ENCODE results near the gene C12orf75. TPM values are rescaled to one million over a fixed set of nuclear protein-coding genes. Genes with fewer than 3 reads are reported as not detected.

The C12orf75 gene
- total RNA-seq, 4 donors from 2014 or later: 1.9 to 5.8 (median 4.3) TPM

GRCh38 chr12:105378911-105379310 is 48.4 kb downstream of the C12orf75 start:
- DNase-seq: no peak
- H3K27me3 ChIP-seq: no peaks in the 10 kb centered on the region
- WGBS, 2 donors: 85 to 90% methylated on average over 7 of the region's 7 CpGs
- no peak overlapping the region for H3K4me3 ChIP-seq (replicated peaks in 1 of 3)
- intact Hi-C loops (cut with DNase I): loop anchor here (10.0 kb wide), 1 partner anchor 94 kb away; no protein-coding TSS in a partner anchor
- H3K36me3 ChIP-seq: no peaks in the 10 kb centered on the region
- H3K9me3 ChIP-seq: no peaks in the 10 kb centered on the region
- H3K4me1 ChIP-seq: peaks cover 3 to 5% of the 10 kb centered on the region in 2 donors
- TF ChIP-seq CTCF (IDR thresholded peaks at IDR 0.05) (no peak), POLR2A (IDR thresholded peaks at IDR 0.05) (no peak)
- no peak overlapping the region for H3K27ac ChIP-seq

- Histone ChIP-seq H3K9me3 (no peaks in the 10 kb centered on the region), H3K36me3 (no peaks in the 10 kb centered on the region), H3K27me3 (no peaks in the 10 kb centered on the region), H3K4me3 (replicated peaks in 1 of 3) (no peak overlapping the region), H3K27ac (no peak overlapping the region), H3K4me1 (peaks cover 3 to 5% of the 10 kb centered on the region in 2 donors)
- intact Hi-C loops (cut with DNase I): no loop called here
- no peak for DNase-seq
- TF ChIP-seq CTCF (IDR thresholded peaks at IDR 0.05) (peak; percentile 33 to 86 (median 75)), POLR2A (IDR thresholded peaks at IDR 0.05) (no peak)
- 20 to 23% methylated on average over 18 of the region's 18 CpGs for WGBS, 2 donors
Observed at GRCh38 chr12:105382771-105383622, 52.5 kb downstream of the C12orf75 start.

- TF ChIP-seq CTCF (IDR thresholded peaks at IDR 0.05) (no peak), POLR2A (IDR thresholded peaks at IDR 0.05) (no peak)
- Histone ChIP-seq H3K27ac (no peak overlapping the region), H3K36me3 (no peaks in the 10 kb centered on the region), H3K27me3 (no peaks in the 10 kb centered on the region), H3K4me1 (peaks cover 3 to 5% of the 10 kb centered on the region in 2 donors), H3K4me3 (replicated peaks in 1 of 3) (no peak overlapping the region), H3K9me3 (no peaks in the 10 kb centered on the region)
- DNase-seq: no peak
- intact Hi-C loops (cut with DNase I): no loop called here
- WGBS, 2 donors: 90 to 91% methylated on average over 6 of the region's 6 CpGs
Observed at GRCh38 chr12:105384220-105384619, 53.7 kb downstream of the C12orf75 start.

- Histone ChIP-seq H3K4me3 (replicated peaks in 1 of 3) (no peak overlapping the region), H3K27me3 (no peaks in the 10 kb centered on the region), H3K27ac (no peak overlapping the region), H3K36me3 (no peaks in the 10 kb centered on the region), H3K4me1 (peaks cover 3 to 5% of the 10 kb centered on the region in 2 donors), H3K9me3 (no peaks in the 10 kb centered on the region)
- intact Hi-C loops (cut with DNase I): no loop called here
- TF ChIP-seq CTCF (IDR thresholded peaks at IDR 0.05) (no peak), POLR2A (IDR thresholded peaks at IDR 0.05) (no peak)
- DNase-seq: no peak
- WGBS, 2 donors: 88 to 94% methylated on average over 6 of the region's 6 CpGs
Observed at GRCh38 chr12:105384916-105385535, 54.5 kb downstream of the C12orf75 start.

- no peak for TF ChIP-seq CTCF (IDR thresholded peaks at IDR 0.05)
- TF ChIP-seq POLR2A (IDR thresholded peaks at IDR 0.05): no peak
- DNase-seq: no peak
- peaks cover 3 to 5% of the 10 kb centered on the region in 2 donors for H3K4me1 ChIP-seq
- H3K4me3 ChIP-seq (replicated peaks in 1 of 3): no peak overlapping the region
- H3K27ac ChIP-seq: no peak overlapping the region
- no peaks in the 10 kb centered on the region for H3K36me3 ChIP-seq
- 94 to 100% methylated on average over 3 of the region's 3 CpGs for WGBS, 2 donors
- H3K27me3 ChIP-seq: no peaks in the 10 kb centered on the region
- intact Hi-C loops (cut with DNase I): no loop called here
- no peaks in the 10 kb centered on the region for H3K9me3 ChIP-seq
Observed at GRCh38 chr12:105386431-105386830, 55.9 kb downstream of the C12orf75 start.

All from thyroid gland (tissue), 4 donors.